GM18520 (cell line): ENCODE results near the gene ZER1.

Experiments
- ATAC-seq: cut with Tn5 transposase; IDR thresholded peaks from one replicate; pipeline ENCODE4 v1.9.1; 2021; ENCODE audit not compliant: unreplicated experiment

The ZER1 gene

GRCh38 chr9:128743421-128743820, 28.3 kb downstream of the ZER1 start:
- ATAC-seq: no peak

DNA sequence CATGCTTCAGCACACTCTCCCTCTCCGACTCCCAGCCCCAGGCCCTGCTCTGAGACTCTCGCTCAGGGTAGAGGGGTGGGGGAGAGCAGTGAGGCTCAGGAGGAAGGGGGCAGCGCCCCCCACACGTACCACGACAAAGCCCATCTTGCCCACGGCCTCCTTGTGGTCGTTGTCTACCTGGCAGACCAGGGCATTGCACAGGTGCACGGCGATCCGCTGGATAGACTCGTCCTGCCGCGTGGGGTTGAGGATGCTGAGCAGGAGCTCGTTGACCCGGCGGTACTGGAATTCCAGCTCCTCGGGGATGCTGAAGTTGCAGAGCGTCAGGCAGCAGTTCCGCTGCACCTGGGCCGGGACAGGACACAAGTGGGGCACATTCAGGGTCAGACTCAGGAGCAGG, 29.3 kb downstream of the ZER1 start:
- no peak for ATAC-seq

DNA sequence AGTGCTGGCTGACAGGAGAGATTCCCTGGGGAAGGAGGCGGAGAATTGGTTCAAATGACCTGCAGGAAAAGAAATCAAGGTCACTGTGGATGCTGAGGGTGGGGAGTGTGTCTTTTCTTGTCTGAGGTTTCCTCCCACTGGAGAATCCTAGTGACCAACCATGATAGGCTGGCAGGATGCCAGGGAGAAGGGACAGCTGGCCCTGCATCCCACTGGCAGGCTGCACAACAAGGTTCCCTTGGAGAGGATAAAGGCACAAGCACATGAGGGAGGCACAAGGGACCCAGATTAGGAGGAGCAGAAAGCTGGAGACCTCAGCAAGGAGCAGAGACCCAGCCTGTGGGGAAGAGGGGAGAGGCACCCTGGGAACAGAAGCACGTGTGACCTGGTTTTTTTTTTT, 36.4 kb downstream of the ZER1 start:
- ATAC-seq: no peak

DNA sequence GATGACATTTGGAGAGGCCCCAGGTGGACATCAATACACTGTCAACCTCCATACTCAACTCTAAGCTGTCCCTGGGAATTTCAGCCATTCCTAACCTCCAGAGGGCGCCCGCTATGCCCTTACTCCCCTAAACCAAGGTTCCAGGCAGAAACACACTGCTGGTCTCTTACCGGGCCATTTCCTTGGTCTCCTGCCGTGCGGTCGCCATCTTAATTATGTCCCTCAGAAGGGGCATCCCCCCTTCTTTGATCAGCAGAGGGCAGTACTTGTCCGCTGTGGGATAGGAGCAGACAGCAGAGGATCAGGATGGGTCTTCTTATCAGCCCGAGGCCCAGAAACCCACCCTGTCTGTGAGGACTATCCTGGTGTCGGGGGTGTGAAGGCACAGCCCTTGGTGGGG, 38.5 kb downstream of the ZER1 start:
- no peak for ATAC-seq

DNA sequence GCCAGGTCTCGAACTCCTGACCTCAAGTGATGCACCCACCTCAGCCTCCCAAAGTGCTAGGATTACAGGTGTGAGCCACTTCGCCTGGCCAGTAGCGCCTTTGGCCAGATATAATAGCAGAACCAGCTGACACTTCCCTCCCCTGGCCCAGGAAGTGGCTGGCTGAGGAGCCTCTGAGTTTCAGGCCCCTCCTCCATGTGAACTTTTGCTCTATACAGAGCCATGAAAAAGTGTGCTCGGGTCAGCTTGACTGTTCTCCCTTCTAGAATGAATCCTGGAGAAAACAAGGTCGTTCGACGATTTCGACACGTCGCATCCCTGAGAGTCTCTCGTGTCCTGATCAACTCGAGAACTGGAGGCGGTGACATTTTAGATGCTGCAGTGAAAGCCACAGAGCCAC, 39.2 kb downstream of the ZER1 start:
- ATAC-seq: no peak

DNA sequence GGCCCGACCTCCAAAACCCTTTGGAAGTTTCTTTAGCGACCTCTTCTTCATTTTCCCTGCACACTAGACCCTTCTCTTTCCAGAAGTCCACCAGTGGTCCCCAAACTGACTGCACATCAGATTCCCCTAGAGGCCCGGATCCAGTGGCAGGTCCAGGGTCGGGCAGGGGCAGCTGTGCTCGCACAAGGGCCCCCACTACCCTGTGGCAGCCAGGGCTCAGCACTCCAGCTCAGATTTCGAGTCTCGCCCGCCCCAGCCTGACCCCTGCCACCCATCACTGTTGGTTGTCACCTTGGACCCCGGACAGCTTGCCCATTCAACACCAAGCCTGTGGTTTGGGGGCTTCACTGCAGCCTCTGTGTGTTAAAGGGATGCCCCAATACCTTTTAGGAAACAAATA, 40.0 kb downstream of the ZER1 start:
- ATAC-seq: no peak

- no peak for ATAC-seq
These were observed 40.6 kb downstream of the ZER1 start for GRCh38 chr9:128731093-128731492.

DNA sequence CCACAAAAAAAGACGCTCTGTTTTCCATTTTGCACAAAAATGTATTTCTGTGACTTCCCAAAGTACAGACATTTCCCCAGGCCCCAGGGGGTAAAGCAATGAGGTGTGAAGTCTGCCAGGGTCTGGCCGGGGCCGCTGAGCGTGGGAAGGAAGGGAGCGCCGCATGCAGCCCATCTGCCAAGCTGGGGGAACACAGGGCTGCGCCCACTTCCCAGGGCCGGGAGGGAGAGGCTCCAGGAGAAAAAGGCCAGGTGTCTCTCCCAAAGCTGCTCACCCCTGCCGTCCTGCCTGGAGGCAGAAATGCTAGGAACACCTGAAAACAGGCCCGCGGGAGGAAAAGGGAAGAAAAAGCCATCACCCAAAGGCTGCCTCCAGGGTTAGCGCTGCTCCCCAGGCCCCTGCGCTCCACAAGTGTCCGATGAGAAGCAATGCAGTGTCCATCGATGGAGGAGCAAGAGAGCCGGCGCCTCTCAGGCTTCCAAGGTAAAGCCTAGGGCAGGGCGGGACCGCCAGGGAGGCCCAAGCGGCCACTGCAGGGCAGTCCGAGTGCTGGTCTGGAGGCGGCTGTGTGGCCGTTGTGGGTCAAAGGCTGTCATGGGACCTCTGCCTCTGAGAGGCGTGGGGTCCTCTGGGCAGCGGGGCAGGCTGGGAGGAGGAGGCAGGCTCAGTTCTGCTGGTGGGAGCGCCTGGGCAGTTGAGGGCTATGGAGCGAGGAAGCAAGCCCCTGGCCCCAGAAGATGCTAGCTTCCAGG, 41.8 kb downstream of the ZER1 start:
- ATAC-seq: no peak

DNA sequence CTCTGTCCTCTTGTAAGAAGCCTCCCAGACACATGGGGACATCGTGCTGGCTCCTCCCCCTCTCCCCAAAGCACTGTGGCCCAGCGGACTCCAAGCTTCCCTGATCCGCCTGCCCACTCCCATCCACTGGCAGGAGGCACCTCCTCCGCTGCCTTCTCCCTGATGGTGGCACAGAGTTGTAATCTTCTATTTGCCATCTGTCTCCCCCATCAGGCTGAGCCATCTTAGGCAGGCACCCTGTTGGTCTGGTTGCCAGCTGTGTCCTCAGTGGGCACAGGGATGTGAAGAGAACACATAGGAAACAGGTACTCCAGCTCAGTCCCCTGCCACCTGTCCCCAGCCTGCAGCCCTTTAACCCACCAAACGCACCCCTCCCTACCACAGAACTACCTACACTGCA, 42.4 kb downstream of the ZER1 start:
- no peak for ATAC-seq

DNA sequence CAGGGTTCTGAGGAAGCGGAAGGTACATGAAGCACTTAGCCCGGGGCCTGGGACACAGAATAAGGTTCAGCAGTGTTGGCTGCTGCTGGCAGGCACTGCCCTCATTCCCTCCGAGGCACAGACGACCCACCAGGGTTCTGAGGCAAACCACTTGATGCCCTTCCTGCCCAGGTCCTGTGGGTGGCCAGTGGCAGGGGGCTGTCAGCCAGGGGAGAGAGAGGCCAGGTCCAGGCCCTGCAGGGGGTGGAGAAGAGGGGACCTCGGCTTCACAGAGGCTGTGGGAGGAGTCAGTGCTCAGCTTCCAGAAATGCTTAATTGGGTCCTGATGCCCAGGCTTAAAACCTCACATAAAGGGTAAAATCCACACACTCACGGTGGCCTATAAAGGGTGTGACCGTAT, 43.4 kb downstream of the ZER1 start:
- ATAC-seq: no peak

GRCh38 chr9:128727640-128728248, 44.0 kb downstream of the ZER1 start:
- no peak for ATAC-seq

DNA sequence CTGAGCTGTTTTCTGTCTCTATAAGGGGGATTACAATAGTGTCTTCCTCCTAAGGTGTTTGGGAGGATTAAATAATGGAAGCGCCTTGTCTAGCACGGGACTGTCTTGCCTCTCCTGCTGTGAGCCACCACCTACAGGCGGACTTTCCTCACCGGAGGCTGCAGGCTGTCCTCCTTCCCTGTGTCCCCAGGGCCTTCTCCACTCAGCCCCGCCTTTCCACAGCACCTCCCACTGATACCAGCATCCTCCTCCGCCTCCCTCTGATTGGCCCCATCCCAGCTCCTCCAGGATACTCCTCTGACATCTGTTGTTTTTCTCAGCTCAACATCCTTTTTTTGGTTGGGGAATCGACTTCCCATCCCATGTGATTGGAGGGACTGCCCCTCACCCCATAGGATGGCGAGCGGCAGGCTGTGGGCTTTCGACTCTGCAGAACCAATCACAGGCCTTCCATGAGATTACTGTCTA, 46.9 kb downstream of the ZER1 start:
- no peak for ATAC-seq

DNA sequence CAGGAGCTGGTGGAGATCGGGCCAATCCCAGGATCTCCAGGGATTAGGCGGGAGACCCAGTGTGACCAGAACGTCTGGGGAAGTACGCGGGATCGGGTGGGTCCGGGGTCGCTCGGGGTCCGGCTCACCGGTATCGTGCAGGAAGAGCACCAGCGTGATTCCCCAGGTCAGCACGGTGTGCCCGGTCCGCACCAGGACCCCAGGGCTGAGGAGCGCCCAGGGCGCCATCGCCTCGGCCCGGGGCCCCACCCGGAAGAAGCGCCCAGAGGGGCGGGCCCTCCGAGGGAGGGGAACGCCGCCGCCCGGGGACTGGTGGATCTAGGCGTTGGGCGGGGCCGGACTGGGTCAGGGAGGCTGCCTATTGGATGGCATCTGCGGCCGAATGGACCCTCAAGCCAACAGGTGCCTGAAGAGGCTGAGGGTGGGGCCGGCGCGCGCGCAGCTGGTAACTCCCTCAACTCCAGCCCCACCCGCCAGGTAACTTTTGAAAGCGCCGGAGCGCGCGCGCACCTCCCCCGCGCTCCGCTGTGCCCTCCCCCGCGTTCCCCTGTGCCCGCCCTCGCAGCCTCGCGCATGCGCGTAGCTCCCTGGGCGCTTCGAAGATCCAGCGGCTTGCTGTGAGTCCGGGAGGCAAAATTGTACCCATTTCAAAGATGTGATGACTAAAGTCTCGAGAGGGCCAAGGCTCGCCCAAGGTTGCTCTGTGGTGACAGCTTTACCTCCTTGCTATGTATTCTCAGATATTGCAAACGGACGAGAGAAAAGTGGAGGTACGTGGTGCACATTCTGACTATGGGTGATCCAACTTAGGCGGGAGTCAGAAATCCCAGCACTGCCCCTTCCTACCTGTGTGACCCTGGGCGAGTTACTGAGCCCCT, 47.6 kb downstream of the ZER1 start, which contains the start of gene ZDHHC12:
Gene ZDHHC12, minus strand, starts transcription at position 262 of the 878 bp plus-strand sequence. Its CDS starts 34 bp downstream, at position 228.
- ATAC-seq: peak; percentile 95

DNA sequence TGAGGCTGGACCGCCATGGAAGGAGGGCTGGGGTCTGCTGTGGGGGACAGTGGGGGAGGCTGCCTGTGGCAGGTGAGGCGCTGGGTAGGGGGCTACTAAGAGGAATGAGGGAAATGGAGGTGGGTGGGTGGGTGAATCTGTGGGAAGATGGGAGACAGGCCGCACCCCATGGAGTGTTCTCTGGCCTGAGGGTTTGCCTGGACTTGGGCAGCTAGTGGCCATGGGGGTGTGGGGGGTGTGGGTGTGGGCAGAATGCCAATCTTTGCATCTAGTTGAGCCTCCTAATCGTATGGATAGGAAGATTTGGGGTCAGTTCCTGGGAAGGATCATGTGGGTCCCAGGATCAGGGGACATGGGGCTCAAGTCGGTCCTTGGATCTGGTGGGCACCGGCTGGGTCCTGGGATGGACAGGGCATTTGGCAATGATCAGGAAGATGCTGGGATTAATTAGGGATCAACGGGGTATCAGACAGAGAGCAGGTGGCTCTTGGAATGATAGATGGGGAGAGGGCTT, 48.3 kb downstream of the ZER1 start:
- ATAC-seq: no peak

GRCh38 chr9:128722380-128723351, 49.1 kb downstream of the ZER1 start:
- ATAC-seq: no peak

- ATAC-seq: no peak
These were observed 50.2 kb downstream of the ZER1 start for GRCh38 chr9:128721487-128722010.

- ATAC-seq: no peak
These were observed 50.8 kb downstream of the ZER1 start for GRCh38 chr9:128720841-128721486.

- no peak for ATAC-seq
These were observed 51.7 kb downstream of the ZER1 start for GRCh38 chr9:128719919-128720605.

DNA sequence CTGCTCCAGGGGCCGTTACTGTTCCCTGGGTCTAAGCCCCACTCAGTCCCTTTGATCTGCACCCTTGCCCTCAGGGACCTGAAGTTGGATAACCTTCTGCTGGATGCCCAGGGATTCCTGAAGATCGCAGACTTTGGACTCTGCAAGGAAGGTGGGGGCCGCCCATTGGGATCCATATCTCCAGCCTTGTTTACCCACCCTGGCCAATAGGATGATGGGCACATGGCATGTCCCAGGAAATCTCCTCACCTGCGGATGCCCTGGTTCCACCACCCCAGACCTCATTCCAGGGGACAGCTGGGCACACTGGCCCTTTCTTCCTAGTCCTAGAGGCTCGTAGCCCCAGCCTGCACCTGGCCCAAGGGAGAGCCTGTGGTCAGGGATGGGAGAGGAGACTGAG, 53.3 kb downstream of the ZER1 start:
- ATAC-seq: no peak
